ENCODE data around the gene TECRL.

Gene TECRL, protein sequence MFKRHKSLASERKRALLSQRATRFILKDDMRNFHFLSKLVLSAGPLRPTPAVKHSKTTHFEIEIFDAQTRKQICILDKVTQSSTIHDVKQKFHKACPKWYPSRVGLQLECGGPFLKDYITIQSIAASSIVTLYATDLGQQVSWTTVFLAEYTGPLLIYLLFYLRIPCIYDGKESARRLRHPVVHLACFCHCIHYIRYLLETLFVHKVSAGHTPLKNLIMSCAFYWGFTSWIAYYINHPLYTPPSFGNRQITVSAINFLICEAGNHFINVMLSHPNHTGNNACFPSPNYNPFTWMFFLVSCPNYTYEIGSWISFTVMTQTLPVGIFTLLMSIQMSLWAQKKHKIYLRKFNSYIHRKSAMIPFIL

GRCh38 chr4:64409300-64409699 lies at the start of gene TECRL:
TECRL (minus strand) TSS chr4:64409450; CDS start chr4:64409351, 99 bp downstream.
- Histone ChIP-seq H3K9ac (no peak within 1 kb of the TSS), H3K27ac (no peak within 1 kb of the TSS), H3K9me3 (no peaks in the 10 kb centered on the region), H3K4me2 (no peak within 1 kb of the TSS), H3K27me3 (no peaks in the 10 kb centered on the region), H4K20me1 (no peaks in the 10 kb centered on the region), H3K36me3 (no peaks in the 10 kb centered on the region), H3K4me3 (no peak within 1 kb of the TSS), H3K4me1 (no peaks in the 10 kb centered on the region)
- no peak for TF ChIP-seq Cebpa-rat (IDR thresholded peaks at IDR 0.05)

DNA sequence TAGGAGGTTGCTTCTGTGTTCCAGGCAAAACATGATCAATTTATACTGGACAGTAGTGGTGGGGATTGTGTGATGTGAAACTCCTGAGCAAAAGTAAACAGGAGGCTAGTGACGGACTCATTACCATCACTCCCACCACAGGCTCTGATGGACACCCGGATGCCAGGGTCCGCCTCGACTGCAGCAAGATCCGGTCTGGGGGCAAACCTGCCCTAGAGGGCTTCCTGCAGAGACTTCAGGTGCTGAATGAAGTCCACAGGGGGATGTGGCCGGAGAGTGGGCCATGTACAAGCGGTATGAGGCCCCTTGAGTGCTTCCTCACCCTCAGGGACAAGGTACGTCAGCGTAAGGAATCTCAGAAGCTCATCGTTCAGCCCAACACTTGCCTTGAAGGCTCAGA lies 23.4 kb upstream of the TECRL start:
- no peak overlapping the region for H3K4me2 ChIP-seq
- H3K27me3 ChIP-seq = no peaks in the 10 kb centered on the region
- H3K27ac ChIP-seq = no peak overlapping the region
- no peaks in the 10 kb centered on the region for H3K36me3 ChIP-seq
- no peaks in the 10 kb centered on the region for H3K4me1 ChIP-seq
- no peak for TF ChIP-seq Cebpa-rat (IDR thresholded peaks at IDR 0.05)
- H3K4me3 ChIP-seq = no peak overlapping the region
- H4K20me1 ChIP-seq = no peaks in the 10 kb centered on the region
- peaks cover 5% of the 10 kb centered on the region for H3K9me3 ChIP-seq
- H3K9ac ChIP-seq = no peak overlapping the region

DNA sequence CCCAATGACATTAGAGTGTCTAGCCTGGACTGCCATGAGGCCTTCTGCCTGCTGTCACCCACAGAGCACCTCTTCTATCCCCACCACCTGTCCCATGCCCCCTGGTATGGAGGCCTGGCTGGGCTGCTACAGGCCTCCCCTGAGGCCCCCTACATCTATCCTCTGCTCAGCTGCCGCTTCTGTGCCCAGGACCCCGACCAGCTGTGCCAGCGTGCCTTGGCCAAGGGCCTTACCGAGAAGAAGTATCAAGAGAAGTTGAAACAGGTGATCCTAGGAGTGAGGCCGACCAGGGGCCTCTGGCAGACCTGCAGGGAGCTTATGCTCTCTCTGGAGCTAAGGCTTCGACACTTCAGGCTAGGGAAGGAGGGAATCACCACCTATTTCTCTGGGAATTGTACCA lies 21.7 kb upstream of the TECRL start:
- H4K20me1 ChIP-seq = no peaks in the 10 kb centered on the region
- TF ChIP-seq Cebpa-rat (IDR thresholded peaks at IDR 0.05) = no peak
- peaks cover 5% of the 10 kb centered on the region for H3K9me3 ChIP-seq
- H3K27ac ChIP-seq = no peak overlapping the region
- no peak overlapping the region for H3K9ac ChIP-seq
- no peaks in the 10 kb centered on the region for H3K4me1 ChIP-seq
- no peaks in the 10 kb centered on the region for H3K36me3 ChIP-seq
- H3K4me3 ChIP-seq = no peak overlapping the region
- H3K4me2 ChIP-seq = no peak overlapping the region
- H3K27me3 ChIP-seq = no peaks in the 10 kb centered on the region

DNA sequence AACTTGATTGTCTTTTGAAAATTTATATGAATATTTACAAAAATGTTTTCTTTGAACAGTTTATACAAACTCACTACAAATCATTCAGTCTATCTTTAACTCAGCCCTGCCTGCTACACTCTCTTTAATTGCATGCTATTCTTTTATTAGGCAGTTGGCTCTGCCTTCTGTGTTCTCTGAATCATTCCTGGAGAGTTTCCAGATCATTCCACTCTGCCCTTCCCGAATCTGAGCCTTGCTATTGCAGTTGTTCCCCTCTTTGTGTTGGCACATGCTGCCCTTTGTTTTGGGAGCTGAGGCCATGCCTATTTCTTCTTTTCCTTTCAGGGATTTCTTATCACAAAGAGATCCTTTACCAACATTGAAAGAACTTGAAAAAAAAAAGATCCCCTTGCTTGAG lies 8.7 kb upstream of the TECRL start:
- Histone ChIP-seq H3K9me3 (no peaks in the 10 kb centered on the region), H3K9ac (no peak overlapping the region), H3K27ac (no peak overlapping the region), H4K20me1 (no peaks in the 10 kb centered on the region), H3K4me3 (no peak overlapping the region), H3K4me1 (no peaks in the 10 kb centered on the region), H3K36me3 (no peaks in the 10 kb centered on the region), H3K27me3 (no peaks in the 10 kb centered on the region), H3K4me2 (no peak overlapping the region)
- TF ChIP-seq Cebpa-rat (IDR thresholded peaks at IDR 0.05) = no peak

DNA sequence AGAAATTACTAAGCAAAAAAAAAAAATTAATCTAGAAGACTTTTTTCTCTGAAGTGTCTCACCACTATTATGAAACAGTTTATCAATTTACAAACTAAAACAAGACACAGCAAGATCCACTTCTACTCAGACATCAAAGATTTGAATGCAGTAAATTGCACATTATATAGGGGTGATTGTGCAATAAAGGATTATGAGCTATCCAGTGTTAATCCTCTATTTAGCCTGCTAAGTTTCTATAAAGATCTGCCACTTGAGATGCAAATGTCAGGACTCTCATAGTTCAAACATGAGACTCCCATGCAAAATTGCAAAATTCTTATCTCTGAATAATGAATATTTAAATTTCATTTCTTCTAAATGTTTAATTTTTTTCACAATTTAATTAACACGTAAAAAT lies 2.2 kb downstream of the TECRL start:
- H3K4me2 ChIP-seq = no peak overlapping the region
- H3K27me3 ChIP-seq = no peaks in the 10 kb centered on the region
- TF ChIP-seq Cebpa-rat (IDR thresholded peaks at IDR 0.05) = no peak
- H3K4me3 ChIP-seq = no peak overlapping the region
- H3K4me1 ChIP-seq = no peaks in the 10 kb centered on the region
- H3K36me3 ChIP-seq = no peaks in the 10 kb centered on the region
- H3K9me3 ChIP-seq = no peaks in the 10 kb centered on the region
- no peak overlapping the region for H3K27ac ChIP-seq
- H3K9ac ChIP-seq = no peak overlapping the region
- no peaks in the 10 kb centered on the region for H4K20me1 ChIP-seq

DNA sequence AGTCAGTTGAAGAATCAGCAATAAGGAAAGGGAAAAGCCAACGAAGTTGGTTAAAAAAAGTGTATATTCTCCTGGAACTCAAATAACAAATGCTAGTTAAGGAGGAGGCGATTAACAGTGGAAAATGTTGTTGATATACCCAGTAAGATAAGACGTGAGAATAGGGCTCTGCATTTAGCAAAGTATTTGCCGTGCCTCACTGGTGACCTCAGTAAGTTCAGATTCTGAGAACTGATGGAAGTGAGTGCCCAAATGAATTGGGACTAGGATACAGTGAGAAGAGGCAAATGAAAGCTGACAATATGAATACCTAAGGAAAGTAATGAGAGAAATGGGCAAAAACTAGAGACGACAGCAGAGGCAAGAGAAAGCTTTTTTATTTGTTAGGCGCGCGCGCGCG lies 3.5 kb downstream of the TECRL start:
- Histone ChIP-seq H3K4me2 (no peak overlapping the region), H3K4me1 (no peaks in the 10 kb centered on the region), H3K4me3 (no peak overlapping the region), H4K20me1 (no peaks in the 10 kb centered on the region), H3K9ac (no peak overlapping the region), H3K27ac (no peak overlapping the region), H3K27me3 (no peaks in the 10 kb centered on the region), H3K9me3 (no peaks in the 10 kb centered on the region), H3K36me3 (no peaks in the 10 kb centered on the region)
- no peak for TF ChIP-seq Cebpa-rat (IDR thresholded peaks at IDR 0.05)

DNA sequence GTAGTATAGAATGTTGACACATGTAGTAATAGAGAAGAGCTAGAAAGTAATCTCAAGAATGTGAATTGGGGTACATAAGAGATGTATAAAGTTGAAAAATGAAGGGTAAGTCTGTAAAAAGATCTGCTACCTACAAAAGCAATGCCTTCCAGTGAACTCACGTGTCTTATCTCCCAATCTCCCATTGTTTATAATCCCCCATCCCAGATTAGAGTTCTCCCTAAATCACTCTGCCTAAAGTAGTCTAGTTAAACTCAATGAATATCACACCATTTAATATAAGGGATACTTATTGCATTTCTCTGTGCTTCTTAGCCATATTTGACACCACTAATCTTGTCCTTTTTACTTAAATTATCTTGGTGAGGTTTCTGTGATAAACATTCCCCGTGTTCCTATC lies 6.6 kb downstream of the TECRL start:
- no peak overlapping the region for H3K4me2 ChIP-seq
- H4K20me1 ChIP-seq = no peaks in the 10 kb centered on the region
- no peak overlapping the region for H3K4me3 ChIP-seq
- H3K9ac ChIP-seq = no peak overlapping the region
- no peak for TF ChIP-seq Cebpa-rat (IDR thresholded peaks at IDR 0.05)
- H3K4me1 ChIP-seq = no peaks in the 10 kb centered on the region
- H3K27me3 ChIP-seq = no peaks in the 10 kb centered on the region
- no peaks in the 10 kb centered on the region for H3K36me3 ChIP-seq
- no peak overlapping the region for H3K27ac ChIP-seq
- H3K9me3 ChIP-seq = no peaks in the 10 kb centered on the region

DNA sequence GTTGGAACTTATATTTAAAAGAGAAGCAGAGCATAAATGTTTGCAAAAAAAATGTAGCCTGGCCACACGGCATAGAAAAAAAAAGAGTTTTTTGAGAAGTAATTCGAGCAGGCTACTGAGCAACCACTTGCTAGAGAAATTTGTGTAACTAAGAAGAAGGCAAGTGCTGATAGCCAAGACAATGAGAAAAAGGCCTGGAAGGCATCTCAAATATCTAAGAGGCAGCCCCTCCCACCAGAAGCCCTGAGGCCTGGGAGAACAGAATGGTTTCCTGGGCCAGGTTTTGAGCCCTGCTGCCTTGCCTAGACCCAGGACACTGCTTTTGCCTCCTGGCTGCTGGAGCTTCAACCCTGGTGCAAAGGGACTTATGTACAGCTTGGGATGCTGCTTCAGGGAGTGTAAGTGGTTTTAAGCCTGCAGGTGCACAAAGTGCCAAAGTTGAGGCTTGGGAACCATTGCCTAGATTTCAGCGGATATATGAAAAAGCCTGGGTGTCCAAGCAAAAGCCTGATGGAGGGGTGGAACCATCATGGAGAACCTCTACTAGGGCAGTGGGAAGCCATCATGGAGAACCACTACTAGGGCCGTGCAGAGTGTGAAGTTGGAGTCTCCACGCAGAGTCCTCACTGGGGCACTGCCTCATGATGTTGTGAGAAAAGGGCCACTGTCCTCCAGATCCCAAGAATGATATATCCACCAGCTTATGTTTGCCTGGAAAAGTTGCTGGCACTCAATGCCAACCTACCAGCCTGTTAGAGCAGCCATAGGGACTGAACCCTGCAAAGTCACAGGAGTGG lies 9.7 kb downstream of the TECRL start:
- Histone ChIP-seq H3K4me2 (no peak overlapping the region), H3K4me1 (no peaks in the 10 kb centered on the region), H3K9me3 (no peaks in the 10 kb centered on the region), H3K27ac (no peak overlapping the region), H3K27me3 (no peaks in the 10 kb centered on the region), H3K36me3 (no peaks in the 10 kb centered on the region), H4K20me1 (no peaks in the 10 kb centered on the region), H3K4me3 (no peak overlapping the region), H3K9ac (no peak overlapping the region)
- no peak for TF ChIP-seq Cebpa-rat (IDR thresholded peaks at IDR 0.05)

DNA sequence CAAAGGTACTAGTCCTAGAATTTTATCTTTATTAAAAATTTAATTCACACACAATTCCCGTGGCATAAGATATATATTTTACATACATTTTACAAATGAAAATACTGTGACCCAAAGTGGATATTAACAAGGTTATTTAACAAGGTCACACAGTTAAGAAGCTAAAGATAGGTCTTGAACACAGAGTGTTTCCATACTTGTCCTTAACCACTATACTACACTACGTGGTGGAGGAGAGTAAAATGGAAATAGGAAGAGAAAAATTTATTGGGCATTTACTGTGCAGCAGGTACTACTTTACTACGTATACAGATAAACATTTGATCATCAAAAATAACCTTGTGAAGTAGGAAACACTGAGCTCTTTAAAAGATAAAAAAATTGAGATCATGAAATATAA lies 14.8 kb downstream of the TECRL start:
- no peak for TF ChIP-seq Cebpa-rat (IDR thresholded peaks at IDR 0.05)
- no peak overlapping the region for H3K27ac ChIP-seq
- H3K27me3 ChIP-seq = no peaks in the 10 kb centered on the region
- no peak overlapping the region for H3K4me3 ChIP-seq
- H3K4me2 ChIP-seq = no peak overlapping the region
- no peaks in the 10 kb centered on the region for H3K36me3 ChIP-seq
- H3K9me3 ChIP-seq = no peaks in the 10 kb centered on the region
- no peak overlapping the region for H3K9ac ChIP-seq
- no peaks in the 10 kb centered on the region for H3K4me1 ChIP-seq
- no peaks in the 10 kb centered on the region for H4K20me1 ChIP-seq

DNA sequence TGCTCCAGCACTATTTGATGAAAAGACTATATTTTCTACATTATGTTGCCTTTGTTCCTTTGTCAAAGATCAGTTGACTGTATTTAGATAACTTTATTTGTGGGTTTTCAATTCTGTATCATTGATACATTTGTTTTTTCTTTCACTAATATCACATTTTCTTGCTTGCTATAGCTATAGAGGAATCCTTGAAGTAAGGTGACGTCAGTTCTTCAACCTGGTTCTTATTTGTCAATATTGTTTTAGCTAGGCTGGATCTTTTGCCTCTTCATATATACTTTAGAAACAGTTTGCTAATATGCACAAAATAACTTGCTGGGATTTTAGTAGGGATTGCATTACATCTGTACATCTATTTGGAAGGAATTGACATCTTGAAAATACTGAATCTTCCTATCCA lies 21.0 kb downstream of the TECRL start:
- Histone ChIP-seq H3K9me3 (no peaks in the 10 kb centered on the region), H3K27ac (no peak overlapping the region), H3K36me3 (no peaks in the 10 kb centered on the region), H3K4me3 (no peak overlapping the region), H4K20me1 (no peaks in the 10 kb centered on the region), H3K27me3 (no peaks in the 10 kb centered on the region), H3K4me1 (no peaks in the 10 kb centered on the region), H3K4me2 (no peak overlapping the region), H3K9ac (no peak overlapping the region)
- TF ChIP-seq Cebpa-rat (IDR thresholded peaks at IDR 0.05) = no peak
